Measurements from ENCODE around the gene COQ7.

The COQ7 gene

DNA sequence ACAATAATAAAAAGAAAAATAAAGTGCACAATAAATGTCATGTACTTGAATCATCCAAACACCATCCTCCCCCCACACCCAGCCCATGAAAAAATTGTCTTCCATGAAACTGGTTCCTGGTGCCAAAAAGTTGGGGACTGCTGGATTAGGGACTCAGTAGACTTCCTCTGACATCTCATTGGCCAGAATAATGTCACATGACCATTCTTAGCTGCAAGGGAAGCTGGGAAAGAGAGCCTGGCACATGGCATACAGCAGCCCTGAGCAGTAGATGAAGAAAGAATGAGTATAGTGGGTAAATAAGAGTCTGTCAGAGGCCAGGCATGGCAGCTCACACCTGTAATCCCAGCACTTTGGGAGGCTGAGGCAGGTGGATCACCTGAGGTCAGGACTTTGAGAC is 58.9 kb downstream of the COQ7 start:
- Histone ChIP-seq H3K4me3 (ENCODE audit: low read length in 2 of 2) (no peak overlapping the region), H2BK120ac (ENCODE audit: low read depth, low read length) (no peak overlapping the region), H3K4me2 (ENCODE audit: insufficient read depth, low read length, poor library complexity, severe bottlenecking) (no peak overlapping the region), H4K8ac (ENCODE audit: low read depth, low read length) (no peak overlapping the region), H3K9ac (ENCODE audit: low read depth, low read length, poor library complexity) (no peak overlapping the region), H3K18ac (ENCODE audit: low read length) (no peak overlapping the region), H3K14ac (ENCODE audit: low read length) (no peak overlapping the region), H3K79me1 (ENCODE audit: low read depth, low read length) (no peaks in the 10 kb centered on the region), H2BK15ac (ENCODE audit: low read length) (no peak overlapping the region), H2BK5ac (ENCODE audit: low read length) (no peak overlapping the region), H3K27me3 (ENCODE audit: control insufficient read depth in 3 of 3, insufficient read depth in 3 of 3, low read depth in 1 of 3, low read length in 3 of 3) (no peaks in the 10 kb centered on the region), H2AK5ac (ENCODE audit: low read depth, low read length) (no peak overlapping the region), H3K9me3 (replicated peaks in 1 of 2; ENCODE audit: control insufficient read depth in 2 of 2, insufficient read depth in 1 of 2, low read depth in 1 of 2, low read length in 2 of 2) (peaks cover 0 to 4% of the 10 kb centered on the region in 2 donors), H2AFZ (ENCODE audit: low read length) (no peak overlapping the region), H3K27ac (replicated peaks; ENCODE audit: low read length) (no peak overlapping the region), H3K4me1 (ENCODE audit: control insufficient read depth in 2 of 2, insufficient read depth in 1 of 2, low read depth in 1 of 2, low read length in 2 of 2) (peaks cover 0 to 9% of the 10 kb centered on the region in 2 donors), H3K23ac (ENCODE audit: low read depth, low read length, poor library complexity) (no peak overlapping the region), H4K91ac (ENCODE audit: low read depth, low read length, poor library complexity) (no peak overlapping the region), H2BK12ac (ENCODE audit: low read length) (no peak overlapping the region), H3K4ac (ENCODE audit: low read length) (no peak overlapping the region), H3K36me3 (replicated peaks in 1 of 2; ENCODE audit: control insufficient read depth in 2 of 2, insufficient read depth in 2 of 2, low read length in 2 of 2) (no peaks in the 10 kb centered on the region)
- DNase-seq (ENCODE audit: low spot score) = no peak

- no peak overlapping the region for H3K14ac ChIP-seq (ENCODE audit: low read length)
- H3K27ac ChIP-seq (replicated peaks; ENCODE audit: low read length) = no peak overlapping the region
- no CpG with 5 or more reads among the region's 3 CpGs for WGBS, 2 donors (ENCODE audit: extremely low coverage in 2 of 2, insufficient read length in 2 of 2, insufficient replicate concordance in 1 of 2)
- no peak for DNase-seq (ENCODE audit: low spot score)
- peaks cover 0 to 4% of the 10 kb centered on the region in 2 donors for H3K9me3 ChIP-seq (replicated peaks in 1 of 2; ENCODE audit: control insufficient read depth in 2 of 2, insufficient read depth in 1 of 2, low read depth in 1 of 2, low read length in 2 of 2)
- H2BK5ac ChIP-seq (ENCODE audit: low read length) = no peak overlapping the region
- no peak overlapping the region for H2BK15ac ChIP-seq (ENCODE audit: low read length)
- H3K4me1 ChIP-seq (ENCODE audit: control insufficient read depth in 2 of 2, insufficient read depth in 1 of 2, low read depth in 1 of 2, low read length in 2 of 2) = peaks cover 0 to 13% of the 10 kb centered on the region in 2 donors
- no peak overlapping the region for H3K9ac ChIP-seq (ENCODE audit: low read depth, low read length, poor library complexity)
- no peak overlapping the region for H3K4me2 ChIP-seq (ENCODE audit: insufficient read depth, low read length, poor library complexity, severe bottlenecking)
- H2BK12ac ChIP-seq (ENCODE audit: low read length) = no peak overlapping the region
- no peak overlapping the region for H2AFZ ChIP-seq (ENCODE audit: low read length)
- no peak overlapping the region for H4K8ac ChIP-seq (ENCODE audit: low read depth, low read length)
- H4K91ac ChIP-seq (ENCODE audit: low read depth, low read length, poor library complexity) = no peak overlapping the region
- H3K23ac ChIP-seq (ENCODE audit: low read depth, low read length, poor library complexity) = no peak overlapping the region
- H3K36me3 ChIP-seq (replicated peaks in 1 of 2; ENCODE audit: control insufficient read depth in 2 of 2, insufficient read depth in 2 of 2, low read length in 2 of 2) = no peaks in the 10 kb centered on the region
- no peak overlapping the region for H3K18ac ChIP-seq (ENCODE audit: low read length)
- H3K4ac ChIP-seq (ENCODE audit: low read length) = no peak overlapping the region
- no peak overlapping the region for H3K4me3 ChIP-seq (ENCODE audit: low read length in 2 of 2)
- no peak overlapping the region for H2AK5ac ChIP-seq (ENCODE audit: low read depth, low read length)
- H3K27me3 ChIP-seq (ENCODE audit: control insufficient read depth in 3 of 3, insufficient read depth in 3 of 3, low read depth in 1 of 3, low read length in 3 of 3) = no peaks in the 10 kb centered on the region
- no peak overlapping the region for H2BK120ac ChIP-seq (ENCODE audit: low read depth, low read length)
- no peaks in the 10 kb centered on the region for H3K79me1 ChIP-seq (ENCODE audit: low read depth, low read length)
Measured at GRCh38 chr16:19127205-19127604, 59.8 kb downstream of the COQ7 start.

- H2AK5ac ChIP-seq (ENCODE audit: low read depth, low read length) = no peak overlapping the region
- no peak overlapping the region for H4K91ac ChIP-seq (ENCODE audit: low read depth, low read length, poor library complexity)
- H3K4me2 ChIP-seq (ENCODE audit: insufficient read depth, low read length, poor library complexity, severe bottlenecking) = no peak overlapping the region
- peaks cover 0 to 4% of the 10 kb centered on the region in 2 donors for H3K9me3 ChIP-seq (replicated peaks in 1 of 2; ENCODE audit: control insufficient read depth in 2 of 2, insufficient read depth in 1 of 2, low read depth in 1 of 2, low read length in 2 of 2)
- H2BK12ac ChIP-seq (ENCODE audit: low read length) = no peak overlapping the region
- H3K27ac ChIP-seq (replicated peaks; ENCODE audit: low read length) = no peak overlapping the region
- H2AFZ ChIP-seq (ENCODE audit: low read length) = no peak overlapping the region
- H2BK120ac ChIP-seq (ENCODE audit: low read depth, low read length) = no peak overlapping the region
- no peak overlapping the region for H3K4ac ChIP-seq (ENCODE audit: low read length)
- DNase-seq (ENCODE audit: low spot score) = no peak
- no CpG with 5 or more reads among the region's 3 CpGs for WGBS, 2 donors (ENCODE audit: extremely low coverage in 2 of 2, insufficient read length in 2 of 2, insufficient replicate concordance in 1 of 2)
- H3K4me3 ChIP-seq (ENCODE audit: low read length in 2 of 2) = no peak overlapping the region
- no peak overlapping the region for H3K9ac ChIP-seq (ENCODE audit: low read depth, low read length, poor library complexity)
- no peak overlapping the region for H2BK15ac ChIP-seq (ENCODE audit: low read length)
- H3K27me3 ChIP-seq (ENCODE audit: control insufficient read depth in 3 of 3, insufficient read depth in 3 of 3, low read depth in 1 of 3, low read length in 3 of 3) = no peaks in the 10 kb centered on the region
- no peaks in the 10 kb centered on the region for H3K36me3 ChIP-seq (replicated peaks in 1 of 2; ENCODE audit: control insufficient read depth in 2 of 2, insufficient read depth in 2 of 2, low read length in 2 of 2)
- H3K18ac ChIP-seq (ENCODE audit: low read length) = no peak overlapping the region
- H3K79me1 ChIP-seq (ENCODE audit: low read depth, low read length) = no peaks in the 10 kb centered on the region
- no peak overlapping the region for H3K14ac ChIP-seq (ENCODE audit: low read length)
- H4K8ac ChIP-seq (ENCODE audit: low read depth, low read length) = no peak overlapping the region
- H2BK5ac ChIP-seq (ENCODE audit: low read length) = no peak overlapping the region
- H3K23ac ChIP-seq (ENCODE audit: low read depth, low read length, poor library complexity) = no peak overlapping the region
- peaks cover 0 to 13% of the 10 kb centered on the region in 2 donors for H3K4me1 ChIP-seq (ENCODE audit: control insufficient read depth in 2 of 2, insufficient read depth in 1 of 2, low read depth in 1 of 2, low read length in 2 of 2)
Measured at GRCh38 chr16:19127674-19128131, 60.3 kb downstream of the COQ7 start.

- Histone ChIP-seq H3K36me3 (replicated peaks in 1 of 2; ENCODE audit: control insufficient read depth in 2 of 2, insufficient read depth in 2 of 2, low read length in 2 of 2) (no peaks in the 10 kb centered on the region), H3K14ac (ENCODE audit: low read length) (no peak overlapping the region), H3K9ac (ENCODE audit: low read depth, low read length, poor library complexity) (no peak overlapping the region), H2BK5ac (ENCODE audit: low read length) (no peak overlapping the region), H3K27me3 (ENCODE audit: control insufficient read depth in 3 of 3, insufficient read depth in 3 of 3, low read depth in 1 of 3, low read length in 3 of 3) (no peaks in the 10 kb centered on the region), H3K23ac (ENCODE audit: low read depth, low read length, poor library complexity) (no peak overlapping the region), H2BK15ac (ENCODE audit: low read length) (no peak overlapping the region), H3K79me1 (ENCODE audit: low read depth, low read length) (no peaks in the 10 kb centered on the region), H3K4me3 (ENCODE audit: low read length in 2 of 2) (no peak overlapping the region), H4K91ac (ENCODE audit: low read depth, low read length, poor library complexity) (no peak overlapping the region), H2AFZ (ENCODE audit: low read length) (no peak overlapping the region), H2BK120ac (ENCODE audit: low read depth, low read length) (no peak overlapping the region), H2BK12ac (ENCODE audit: low read length) (no peak overlapping the region), H3K18ac (ENCODE audit: low read length) (no peak overlapping the region), H3K4me2 (ENCODE audit: insufficient read depth, low read length, poor library complexity, severe bottlenecking) (no peak overlapping the region), H2AK5ac (ENCODE audit: low read depth, low read length) (no peak overlapping the region), H4K8ac (ENCODE audit: low read depth, low read length) (no peak overlapping the region), H3K4ac (ENCODE audit: low read length) (no peak overlapping the region), H3K27ac (replicated peaks; ENCODE audit: low read length) (no peak overlapping the region), H3K4me1 (ENCODE audit: control insufficient read depth in 2 of 2, insufficient read depth in 1 of 2, low read depth in 1 of 2, low read length in 2 of 2) (peaks cover 0 to 13% of the 10 kb centered on the region in 2 donors), H3K9me3 (replicated peaks in 1 of 2; ENCODE audit: control insufficient read depth in 2 of 2, insufficient read depth in 1 of 2, low read depth in 1 of 2, low read length in 2 of 2) (peaks cover 0 to 4% of the 10 kb centered on the region in 2 donors)
- no CpG with 5 or more reads among the region's 7 CpGs for WGBS, 2 donors (ENCODE audit: extremely low coverage in 2 of 2, insufficient read length in 2 of 2, insufficient replicate concordance in 1 of 2)
- DNase-seq (ENCODE audit: low spot score) = no peak
Measured at GRCh38 chr16:19128454-19129200, 61.2 kb downstream of the COQ7 start.
